Embryonic facial prominence (tissue), 1 donor: ENCODE results near the gene KIRREL3.

Source experiments
- DNase-seq: peaks from one replicate; pipeline ENCODE4 v3.0.0-alpha.2; 2016; ENCODE audit errors: extremely low spot score

Gene KIRREL3

GRCh38 chr11:126634963-126635362 is 365.6 kb downstream of the KIRREL3 start:
- no peak for DNase-seq

- no peak for DNase-seq
Observed at GRCh38 chr11:126633330-126633729, 367.2 kb downstream of the KIRREL3 start.

- DNase-seq = no peak
Observed at GRCh38 chr11:126630893-126631798, 369.4 kb downstream of the KIRREL3 start.

GRCh38 chr11:126630488-126630887 is 370.1 kb downstream of the KIRREL3 start:
- no peak for DNase-seq

- no peak for DNase-seq
Observed at GRCh38 chr11:126628790-126629621, 371.6 kb downstream of the KIRREL3 start.

GRCh38 chr11:126628450-126628789 is 372.1 kb downstream of the KIRREL3 start:
- DNase-seq = no peak

GRCh38 chr11:126627421-126627820 is 373.1 kb downstream of the KIRREL3 start:
- no peak for DNase-seq

- no peak for DNase-seq
Observed at GRCh38 chr11:126624506-126624905, 376.1 kb downstream of the KIRREL3 start.

GRCh38 chr11:126619516-126619915 is 381.1 kb downstream of the KIRREL3 start:
- DNase-seq = no peak

GRCh38 chr11:126615845-126616244 is 384.7 kb downstream of the KIRREL3 start:
- no peak for DNase-seq

- no peak for DNase-seq
Observed at GRCh38 chr11:126613272-126613671, 387.3 kb downstream of the KIRREL3 start.

- DNase-seq = no peak
Observed at GRCh38 chr11:126612671-126613070, 387.9 kb downstream of the KIRREL3 start.

GRCh38 chr11:126611438-126611837 is 389.1 kb downstream of the KIRREL3 start:
- DNase-seq = no peak

GRCh38 chr11:126608658-126609057 is 391.9 kb downstream of the KIRREL3 start:
- no peak for DNase-seq

- no peak for DNase-seq
Observed at GRCh38 chr11:126607776-126608541, 392.6 kb downstream of the KIRREL3 start.

GRCh38 chr11:126607374-126607773 is 393.2 kb downstream of the KIRREL3 start:
- no peak for DNase-seq

GRCh38 chr11:126606484-126606883 is 394.1 kb downstream of the KIRREL3 start:
- DNase-seq = no peak

- no peak for DNase-seq
Observed at GRCh38 chr11:126604461-126604860, 396.1 kb downstream of the KIRREL3 start.

- no peak for DNase-seq
Observed at GRCh38 chr11:126603486-126603885, 397.1 kb downstream of the KIRREL3 start.

GRCh38 chr11:126602993-126603392 is 397.6 kb downstream of the KIRREL3 start:
- DNase-seq = no peak

GRCh38 chr11:126602349-126602940 is 398.1 kb downstream of the KIRREL3 start:
- DNase-seq = no peak
